ENCODE data around the gene CEMP1.
"Not testable (repeated sequence)": the region's sequence is repeated elsewhere in the genome, so short reads cannot be mapped to it uniquely, and the experiment has no call there.

Gene CEMP1

DNA sequence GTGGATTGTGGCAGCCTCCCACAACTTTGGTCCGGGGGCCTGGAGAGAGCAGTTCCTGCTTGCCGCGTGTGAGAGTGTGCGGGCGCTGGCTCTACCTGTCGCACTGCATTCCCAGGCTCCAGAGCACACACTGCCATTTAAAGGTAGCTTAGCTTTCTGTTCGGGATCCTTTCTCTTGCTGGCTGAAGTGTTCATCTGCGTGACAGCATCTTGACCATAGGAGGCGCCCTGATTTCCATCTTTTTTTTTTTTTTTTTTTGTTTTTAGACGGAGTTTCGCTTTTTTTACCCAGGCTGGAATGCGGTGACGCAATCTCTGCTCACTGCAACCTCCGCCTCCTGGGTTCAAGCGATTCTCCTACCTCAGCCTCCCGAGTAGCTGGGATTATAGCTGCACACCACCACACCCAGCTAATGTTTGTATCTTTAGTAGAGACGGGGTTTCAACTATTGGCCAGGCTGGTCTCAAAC, 20.2 kb upstream of the CEMP1 start:
- not testable (repeated sequence) for DNase-seq (ENCODE audit: low read depth); H3K4me3 ChIP-seq (ENCODE audit: control insufficient read depth, low read depth, low read length)
- TF ChIP-seq, protein P1, sequence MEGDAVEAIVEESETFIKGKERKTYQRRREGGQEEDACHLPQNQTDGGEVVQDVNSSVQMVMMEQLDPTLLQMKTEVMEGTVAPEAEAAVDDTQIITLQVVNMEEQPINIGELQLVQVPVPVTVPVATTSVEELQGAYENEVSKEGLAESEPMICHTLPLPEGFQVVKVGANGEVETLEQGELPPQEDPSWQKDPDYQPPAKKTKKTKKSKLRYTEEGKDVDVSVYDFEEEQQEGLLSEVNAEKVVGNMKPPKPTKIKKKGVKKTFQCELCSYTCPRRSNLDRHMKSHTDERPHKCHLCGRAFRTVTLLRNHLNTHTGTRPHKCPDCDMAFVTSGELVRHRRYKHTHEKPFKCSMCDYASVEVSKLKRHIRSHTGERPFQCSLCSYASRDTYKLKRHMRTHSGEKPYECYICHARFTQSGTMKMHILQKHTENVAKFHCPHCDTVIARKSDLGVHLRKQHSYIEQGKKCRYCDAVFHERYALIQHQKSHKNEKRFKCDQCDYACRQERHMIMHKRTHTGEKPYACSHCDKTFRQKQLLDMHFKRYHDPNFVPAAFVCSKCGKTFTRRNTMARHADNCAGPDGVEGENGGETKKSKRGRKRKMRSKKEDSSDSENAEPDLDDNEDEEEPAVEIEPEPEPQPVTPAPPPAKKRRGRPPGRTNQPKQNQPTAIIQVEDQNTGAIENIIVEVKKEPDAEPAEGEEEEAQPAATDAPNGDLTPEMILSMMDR (IDR thresholded peaks at IDR 0.05; ENCODE audit: control insufficient read depth, insufficient read depth, low read depth, low read length, missing control alignments): peak; percentile 6

DNA sequence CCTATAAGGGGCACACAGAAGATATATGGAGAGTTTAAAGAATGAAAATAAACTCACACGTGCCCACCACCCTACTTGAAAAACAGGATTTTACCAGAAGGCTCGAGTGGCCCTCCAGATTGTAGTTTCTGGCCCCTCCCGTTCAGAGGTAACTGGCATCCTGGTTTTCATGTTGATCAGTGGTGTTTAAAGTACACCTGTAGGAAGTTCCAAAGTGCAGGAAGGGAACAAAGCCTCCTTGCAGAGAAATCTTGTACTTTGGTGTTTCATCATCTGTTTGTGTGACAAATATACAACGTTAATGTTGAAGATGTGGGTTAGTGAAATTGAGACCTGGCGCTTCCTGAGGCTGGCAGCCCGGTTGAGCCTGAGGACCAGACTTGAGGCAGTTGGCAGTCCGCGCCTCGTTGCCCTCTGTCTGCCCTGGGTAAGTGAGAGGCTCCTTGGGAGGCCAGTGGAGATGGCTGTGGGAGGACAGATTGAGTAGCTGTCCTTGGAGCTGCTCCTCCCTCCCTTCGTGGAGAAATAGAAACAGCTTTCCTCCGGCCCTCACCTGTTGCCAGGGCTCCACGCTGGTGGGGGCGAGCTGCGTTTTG, 19.2 kb upstream of the CEMP1 start:
- not testable (repeated sequence) for H3K4me3 ChIP-seq (ENCODE audit: control insufficient read depth, low read depth, low read length); DNase-seq (ENCODE audit: low read depth)

DNA sequence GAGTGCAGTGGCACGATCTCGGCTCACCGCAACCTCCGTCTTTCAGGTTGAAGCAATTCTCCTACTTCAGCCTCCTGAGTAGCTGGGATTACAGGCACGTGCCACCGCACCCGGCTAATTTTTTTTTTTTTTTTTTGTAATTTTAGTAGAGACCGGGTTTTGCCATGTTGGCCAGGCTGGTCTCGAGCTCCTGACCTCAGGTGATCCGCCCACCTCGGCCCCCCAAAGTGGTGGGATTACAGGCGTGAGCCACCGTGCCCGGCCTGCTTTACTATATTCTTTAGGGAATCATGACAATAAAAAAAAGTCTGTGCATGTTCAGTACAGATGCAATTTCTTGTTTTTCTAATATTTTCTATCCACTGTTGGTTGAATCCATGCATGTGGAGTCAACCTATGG, 12.6 kb upstream of the CEMP1 start:
- not testable (repeated sequence) for DNase-seq (ENCODE audit: low read depth); H3K4me3 ChIP-seq (ENCODE audit: control insufficient read depth, low read depth, low read length)

DNA sequence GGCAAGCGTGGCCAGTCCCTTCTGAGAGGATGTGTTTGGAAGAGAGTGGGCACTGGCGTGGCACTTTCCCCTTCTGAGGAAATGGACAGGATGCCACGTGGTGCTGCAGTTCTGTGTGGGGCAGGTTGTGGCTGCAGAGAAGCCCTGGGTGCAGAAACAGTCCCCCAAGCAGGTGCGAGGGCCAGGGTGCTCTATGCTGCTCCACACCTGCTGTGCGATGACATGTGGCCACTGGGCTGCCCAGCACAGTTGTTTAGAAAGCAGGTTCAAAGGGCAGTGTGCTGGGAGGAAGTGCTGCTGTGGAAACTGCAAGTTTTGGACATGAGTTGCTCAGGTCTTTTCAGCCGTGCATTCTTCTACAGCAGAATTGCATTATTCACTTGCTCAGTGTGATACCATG, 10.2 kb upstream of the CEMP1 start:
- not testable (repeated sequence) for H3K4me3 ChIP-seq (ENCODE audit: control insufficient read depth, low read depth, low read length); DNase-seq (ENCODE audit: low read depth)

DNA sequence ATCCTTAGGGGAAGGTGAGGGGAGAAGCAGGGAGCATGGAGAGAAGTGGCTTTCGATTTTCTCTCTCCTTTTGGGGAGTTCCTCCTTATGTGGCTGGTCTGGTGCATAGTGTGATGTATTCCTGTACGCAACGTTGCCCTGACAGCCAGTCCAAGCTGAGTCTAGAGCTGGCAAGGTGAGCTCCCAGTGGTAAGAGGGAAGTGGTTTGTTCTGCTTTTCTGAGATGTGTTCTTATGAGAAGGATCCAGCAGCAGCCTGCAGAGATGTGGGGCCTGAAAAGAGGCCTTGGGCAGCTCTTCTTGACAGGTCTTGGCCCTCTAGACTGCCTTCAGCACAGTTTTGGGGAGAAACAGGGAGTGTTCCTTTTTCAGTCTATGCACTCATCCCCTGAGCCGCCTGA, 9.7 kb upstream of the CEMP1 start:
- DNase-seq (ENCODE audit: low read depth); H3K4me3 ChIP-seq (ENCODE audit: control insufficient read depth, low read depth, low read length): not testable (repeated sequence)

DNA sequence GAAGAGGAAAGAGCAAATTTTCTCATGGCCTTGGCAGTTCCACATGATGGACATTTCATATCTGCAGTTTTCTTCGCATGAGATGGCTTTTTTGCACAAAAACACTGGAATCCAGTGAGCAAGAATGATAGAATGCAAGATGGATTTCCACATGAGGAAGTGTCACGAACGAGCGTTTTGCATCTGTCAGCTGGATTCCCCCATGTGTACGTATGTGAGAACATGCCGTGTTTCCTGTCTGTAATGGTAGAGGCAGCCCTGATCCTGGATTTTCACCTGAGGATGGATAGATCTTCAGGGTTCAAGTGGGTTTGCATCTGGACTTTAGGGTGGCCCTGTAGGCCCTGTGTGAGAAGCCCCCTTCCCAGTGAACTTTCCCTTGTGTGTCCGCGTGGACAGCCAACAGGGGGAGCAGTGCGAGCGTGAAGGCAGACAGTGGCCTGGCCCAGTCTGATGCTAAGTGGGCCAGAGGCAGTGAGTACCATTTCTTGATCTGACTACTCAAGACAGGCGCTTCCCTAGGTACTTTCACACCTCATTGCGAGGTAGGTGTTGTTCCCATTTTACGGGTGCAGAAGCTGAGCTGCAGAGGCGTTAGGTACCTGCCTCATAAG, 8.7 kb upstream of the CEMP1 start:
- not testable (repeated sequence) for H3K4me3 ChIP-seq (ENCODE audit: control insufficient read depth, low read depth, low read length); DNase-seq (ENCODE audit: low read depth)
- TF ChIP-seq, protein P1 (IDR thresholded peaks at IDR 0.05; ENCODE audit: control insufficient read depth, insufficient read depth, low read depth, low read length, missing control alignments): peak; percentile 38

DNA sequence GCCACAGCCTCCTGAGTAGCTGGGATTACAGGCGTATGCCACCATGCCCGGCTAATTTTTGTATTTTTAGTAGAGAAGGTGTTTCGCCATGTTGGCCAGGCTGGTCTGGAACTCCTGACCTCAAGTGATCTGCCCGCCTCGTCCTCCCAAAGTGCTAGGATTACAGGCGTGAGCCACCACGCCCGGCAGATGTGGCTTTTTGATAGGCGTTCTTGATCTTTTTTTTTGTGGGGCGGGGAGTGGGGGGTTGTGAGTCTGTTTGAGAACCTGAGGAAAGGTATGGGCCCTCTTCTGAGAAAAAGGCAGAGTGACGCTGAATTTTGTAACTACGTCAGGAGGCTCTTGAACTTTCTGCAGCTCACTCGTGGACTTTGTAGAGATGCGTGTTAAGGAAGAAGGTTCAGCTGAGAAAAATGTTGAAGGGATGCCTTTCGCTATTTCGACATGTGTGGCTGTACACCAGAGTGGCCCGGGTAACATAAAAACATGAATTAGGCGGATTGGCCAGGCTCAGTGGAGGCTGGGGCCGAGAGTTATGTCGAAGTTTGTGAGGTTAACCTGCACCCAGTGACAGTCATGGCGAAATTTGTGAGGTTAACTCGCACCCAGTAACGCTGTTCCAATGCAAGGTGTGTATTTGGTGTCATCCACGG, 8.1 kb upstream of the CEMP1 start:
- H3K4me3 ChIP-seq (ENCODE audit: control insufficient read depth, low read depth, low read length); DNase-seq (ENCODE audit: low read depth): not testable (repeated sequence)

DNA sequence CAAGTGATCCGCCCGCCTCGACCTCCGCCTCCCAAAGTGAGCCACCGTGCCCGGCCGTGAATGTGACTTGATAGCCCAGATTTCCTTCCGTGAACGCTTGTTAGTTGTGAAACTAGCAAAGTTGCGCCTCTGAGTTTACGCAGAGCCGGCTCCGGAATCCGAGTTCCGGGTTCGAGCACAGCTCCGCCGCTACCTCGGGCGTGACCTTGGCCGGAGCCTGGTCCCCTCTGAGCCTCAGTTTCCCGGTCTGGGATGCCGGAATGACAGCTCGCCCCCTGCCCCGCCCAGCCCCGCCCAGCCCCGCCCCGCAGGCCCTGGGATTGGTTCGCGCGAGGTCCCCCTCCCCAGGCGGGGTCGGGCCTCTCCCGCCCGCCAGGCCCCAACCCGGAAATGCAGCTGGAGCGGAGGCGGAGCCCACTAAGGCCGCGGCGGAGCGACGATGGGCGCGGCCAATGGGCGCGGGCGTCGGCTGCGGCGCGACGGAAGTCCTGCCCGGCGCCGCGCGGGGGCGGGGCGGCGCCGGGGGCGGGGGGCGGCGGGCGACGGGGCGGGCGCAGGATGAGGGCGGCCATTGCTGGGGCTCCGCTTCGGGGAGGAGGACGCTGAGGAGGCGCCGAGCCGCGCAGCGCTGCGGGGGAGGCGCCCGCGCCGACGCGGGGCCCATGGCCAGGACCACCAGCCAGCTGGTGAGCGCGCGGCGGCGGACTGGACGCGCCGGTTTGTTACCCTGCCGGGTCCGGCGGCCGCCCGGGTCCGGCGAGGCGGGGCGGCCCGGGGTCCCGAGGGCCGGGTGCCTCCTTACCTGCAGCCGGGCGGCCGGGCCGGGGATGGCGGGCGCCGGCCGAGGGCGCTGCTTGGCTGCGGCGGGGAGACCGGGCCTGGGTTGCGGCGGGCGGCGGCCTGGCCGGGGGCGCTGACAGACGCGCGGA, 6.5 kb upstream of the CEMP1 start, which contains the start of gene PDPK1:
PDPK1 (plus strand) TSS at position 571 of the 929 bp plus-strand sequence; CDS start at position 663, 92 bp downstream.
- DNase-seq (ENCODE audit: low read depth): peak; percentile 54
- TF ChIP-seq, protein P1 (IDR thresholded peaks at IDR 0.05; ENCODE audit: control insufficient read depth, insufficient read depth, low read depth, low read length, missing control alignments): no peak
- peak within 1 kb of the TSS; percentile 61 for H3K4me3 ChIP-seq (ENCODE audit: control insufficient read depth, low read depth, low read length)

DNA sequence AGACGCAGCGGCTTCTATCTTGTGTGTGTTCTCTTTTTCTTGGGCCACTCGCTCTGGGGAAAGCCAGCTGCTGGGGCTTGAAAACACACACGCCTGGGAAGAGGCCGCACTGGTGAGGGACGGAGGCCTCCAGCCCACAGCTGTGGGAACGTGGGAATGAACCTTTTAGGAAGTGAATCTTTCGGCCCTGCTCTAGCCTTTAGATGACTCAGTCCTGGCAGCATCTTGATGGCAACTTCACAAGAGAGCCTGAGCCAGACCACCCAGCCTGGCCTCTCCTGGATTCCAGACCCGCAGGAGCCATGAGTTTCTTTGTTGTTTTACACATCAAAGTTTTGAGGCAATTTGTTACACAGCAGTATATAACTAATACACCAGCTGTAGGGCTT, 4.4 kb upstream of the CEMP1 start:
- peak; percentile 55 for DNase-seq (ENCODE audit: low read depth)
- TF ChIP-seq, protein P1 (IDR thresholded peaks at IDR 0.05; ENCODE audit: control insufficient read depth, insufficient read depth, low read depth, low read length, missing control alignments): no peak
- no peak overlapping the region for H3K4me3 ChIP-seq (ENCODE audit: control insufficient read depth, low read depth, low read length)

DNA sequence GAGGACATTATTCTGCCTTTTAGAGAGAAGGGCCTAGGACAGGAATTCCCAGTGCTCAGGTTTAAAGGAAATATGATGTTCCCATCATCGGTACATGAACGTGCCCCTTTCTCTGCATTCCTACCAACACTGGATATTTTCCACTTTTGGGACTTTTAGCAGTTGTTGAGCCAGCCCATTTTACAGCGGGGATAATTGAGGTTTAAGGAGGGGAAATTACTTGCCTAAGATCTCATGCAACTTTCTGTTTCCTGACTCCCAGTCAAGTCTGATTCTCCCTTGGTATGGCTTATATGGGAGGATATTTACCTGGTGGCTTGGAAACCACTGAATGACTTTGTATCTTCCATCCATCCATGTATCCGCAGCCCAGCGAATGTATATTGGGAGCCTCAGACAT, 3.1 kb upstream of the CEMP1 start:
- not testable (repeated sequence) for DNase-seq (ENCODE audit: low read depth); H3K4me3 ChIP-seq (ENCODE audit: control insufficient read depth, low read depth, low read length)
